ACC112 (cell line): ENCODE data around the gene RPP25.

Experiments used
- H2AFZ ChIP-seq: fragments of 200-600 bp; sonication (generic); one replicate; pipeline ENCODE4 v1.6.0; 2017; ENCODE audit warnings: antibody characterized with exemption, low read length; ENCODE audit not compliant: unreplicated experiment
- H3K27ac ChIP-seq: fragments of 200-600 bp; sonication (generic); 2 replicates; pipeline ENCODE4 v1.5.1; 2014; ENCODE audit warnings: low read depth, mild to moderate bottlenecking, antibody characterized with exemption, low read length, moderate library complexity
- H3K27me3 ChIP-seq: fragments of 200-600 bp; sonication (generic); 2 replicates; pipeline ENCODE4 v1.6.1; 2014; ENCODE audit warnings: mild to moderate bottlenecking, antibody characterized with exemption, low read length, moderate library complexity, mixed read lengths; ENCODE audit not compliant: insufficient read depth
- H3K36me3 ChIP-seq: fragments of 200-600 bp; sonication (generic); 2 replicates; pipeline ENCODE4 v1.6.1; 2016; ENCODE audit warnings: mild to moderate bottlenecking, antibody characterized with exemption, low read length, moderate library complexity, mixed read lengths; ENCODE audit not compliant: insufficient read depth
- H3K4me1 ChIP-seq: fragments of 200-600 bp; sonication (generic); one replicate; pipeline ENCODE4 v1.6.1; 2016; ENCODE audit warnings: low read length, mixed read lengths; ENCODE audit not compliant: insufficient read depth, unreplicated experiment, control insufficient read depth
- H3K4me3 ChIP-seq: fragments of 200-600 bp; sonication (generic); 2 replicates; pipeline ENCODE4 v1.5.1; 2014; ENCODE audit warnings: mild to moderate bottlenecking, low read depth, low read length
- H3K79me2 ChIP-seq: fragments of 200-600 bp; sonication (generic); one replicate; pipeline ENCODE4 v1.6.0; 2016; ENCODE audit warnings: low read length; ENCODE audit not compliant: control insufficient read depth, unreplicated experiment, insufficient read depth

Gene RPP25, protein sequence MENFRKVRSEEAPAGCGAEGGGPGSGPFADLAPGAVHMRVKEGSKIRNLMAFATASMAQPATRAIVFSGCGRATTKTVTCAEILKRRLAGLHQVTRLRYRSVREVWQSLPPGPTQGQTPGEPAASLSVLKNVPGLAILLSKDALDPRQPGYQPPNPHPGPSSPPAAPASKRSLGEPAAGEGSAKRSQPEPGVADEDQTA

GRCh38 chr15:74956648-74957475, at the start of gene RPP25:
TSS of gene RPP25 (minus strand) at chr15:74956772. CDS start at chr15:74956583, 189 bp downstream.
- H3K27me3 ChIP-seq: no peaks in the 10 kb centered on the region
- H3K36me3 ChIP-seq: no peaks in the 10 kb centered on the region
- peak within 1 kb of the TSS; percentile 87 for H3K27ac ChIP-seq
- peak within 1 kb of the TSS; percentile 99 for H3K4me3 ChIP-seq
- peaks cover 51% of the 10 kb centered on the region for H3K79me2 ChIP-seq
- peak within 1 kb of the TSS; percentile 98 for H2AFZ ChIP-seq
- peaks cover 31% of the 10 kb centered on the region for H3K4me1 ChIP-seq

- H3K27ac ChIP-seq: no peak overlapping the region
- H3K4me3 ChIP-seq: no peak overlapping the region
- no peak overlapping the region for H2AFZ ChIP-seq
Observed at GRCh38 chr15:75002398-75002797, 45.8 kb upstream of the RPP25 start.

DNA sequence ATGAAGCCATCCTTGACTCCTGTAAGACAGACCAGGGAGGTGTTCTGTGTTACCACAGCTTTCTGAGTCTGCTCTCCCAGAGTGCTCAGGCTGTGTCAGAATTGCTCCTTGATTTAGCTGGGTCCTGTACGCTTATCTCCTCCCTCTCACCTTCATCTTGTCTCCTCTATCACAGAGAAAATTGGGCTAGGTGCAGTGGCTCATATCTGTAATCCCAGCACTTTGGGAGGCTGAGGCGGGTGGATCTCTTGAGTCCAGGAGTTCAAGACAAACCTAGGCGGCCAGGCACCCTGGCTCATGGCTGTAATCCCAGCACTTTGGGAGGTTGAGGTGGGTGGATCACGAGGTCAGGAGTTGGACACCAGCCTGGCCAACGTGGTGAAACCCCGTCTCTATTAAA, 44.7 kb upstream of the RPP25 start:
- H3K36me3 ChIP-seq: no peaks in the 10 kb centered on the region
- H3K79me2 ChIP-seq: no peaks in the 10 kb centered on the region
- H3K27ac ChIP-seq: no peak overlapping the region
- peaks cover 18% of the 10 kb centered on the region for H3K27me3 ChIP-seq
- H3K4me1 ChIP-seq: no peaks in the 10 kb centered on the region
- H3K4me3 ChIP-seq: no peak overlapping the region
- H2AFZ ChIP-seq: no peak overlapping the region

More at GRCh38 chr15:75002398-75002797, 45.8 kb upstream of the RPP25 start:
- Histone ChIP-seq H3K79me2 (no peaks in the 10 kb centered on the region), H3K27me3 (peaks cover 8% of the 10 kb centered on the region), H3K36me3 (no peaks in the 10 kb centered on the region), H3K4me1 (no peaks in the 10 kb centered on the region)

- H3K27me3 ChIP-seq: peaks cover 37% of the 10 kb centered on the region
- no peak overlapping the region for H3K4me3 ChIP-seq
- H3K27ac ChIP-seq: no peak overlapping the region
- no peaks in the 10 kb centered on the region for H3K79me2 ChIP-seq
- peaks cover 4% of the 10 kb centered on the region for H3K4me1 ChIP-seq
- H3K36me3 ChIP-seq: no peaks in the 10 kb centered on the region
- no peak overlapping the region for H2AFZ ChIP-seq
Observed at GRCh38 chr15:74997543-74997942, 41.0 kb upstream of the RPP25 start.

- no peak overlapping the region for H2AFZ ChIP-seq
- peaks cover 4% of the 10 kb centered on the region for H3K4me1 ChIP-seq
- H3K27ac ChIP-seq: no peak overlapping the region
- H3K36me3 ChIP-seq: no peaks in the 10 kb centered on the region
- peaks cover 38% of the 10 kb centered on the region for H3K27me3 ChIP-seq
- H3K79me2 ChIP-seq: no peaks in the 10 kb centered on the region
- no peak overlapping the region for H3K4me3 ChIP-seq
Observed at GRCh38 chr15:74997141-74997540, 40.6 kb upstream of the RPP25 start.

DNA sequence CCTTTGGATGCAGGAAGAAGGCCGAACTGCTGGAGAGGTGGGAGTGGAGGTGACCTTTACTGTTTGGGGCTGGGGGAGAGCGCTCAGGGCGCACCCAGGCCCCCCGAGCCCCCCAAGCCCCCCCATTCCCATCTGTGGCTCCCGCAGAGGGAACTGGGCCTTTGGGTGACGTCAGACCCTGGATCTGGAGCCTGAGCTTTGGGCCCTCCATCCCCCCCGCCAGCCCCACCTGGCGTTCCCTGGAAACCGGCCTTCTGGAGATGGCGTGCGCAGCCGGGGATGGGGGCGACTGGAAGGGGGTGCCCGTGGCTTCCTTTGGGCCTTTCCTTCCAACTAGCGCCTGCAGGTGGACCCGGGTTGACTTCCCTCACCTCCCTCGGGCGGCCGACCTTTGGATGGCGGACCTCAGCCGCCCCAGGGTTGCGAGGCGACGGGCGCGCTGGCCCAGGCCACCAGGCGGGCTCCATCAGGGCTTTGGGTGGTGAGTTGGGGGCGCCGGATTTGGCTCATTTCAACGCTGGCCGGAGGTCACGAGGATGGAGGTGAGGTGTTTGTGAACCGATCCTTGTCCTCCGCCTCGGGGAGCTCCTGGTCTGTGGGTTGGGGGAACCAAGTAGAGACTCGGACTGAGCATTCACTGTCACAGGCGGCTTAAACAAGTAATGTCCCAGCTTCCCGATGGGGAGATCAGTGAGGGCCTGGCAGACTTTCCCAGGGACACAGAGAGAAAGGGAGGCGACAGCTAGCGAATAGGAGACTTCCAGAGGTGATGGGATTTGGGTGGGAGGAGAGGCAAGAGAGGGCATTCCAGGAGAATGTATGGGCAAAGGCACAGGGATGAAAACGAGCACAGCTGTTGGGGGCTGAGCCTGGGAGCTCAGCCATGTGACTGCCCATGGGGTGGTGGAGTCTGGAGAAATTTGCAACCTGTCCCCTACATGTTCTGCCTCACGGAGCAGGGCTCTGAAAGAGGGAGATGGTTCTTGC, 39.5 kb upstream of the RPP25 start:
- Histone ChIP-seq H3K27me3 (peaks cover 44% of the 10 kb centered on the region), H3K4me3 (peak overlapping the region; percentile 76), H3K79me2 (no peaks in the 10 kb centered on the region), H2AFZ (peak overlapping the region; percentile 84), H3K36me3 (no peaks in the 10 kb centered on the region), H3K27ac (no peak overlapping the region), H3K4me1 (peaks cover 4% of the 10 kb centered on the region)

- Histone ChIP-seq H2AFZ (peak within 1 kb of the TSS; percentile 84), H3K27ac (no peak within 1 kb of the TSS), H3K27me3 (peaks cover 44% of the 10 kb centered on the region), H3K79me2 (no peaks in the 10 kb centered on the region), H3K36me3 (no peaks in the 10 kb centered on the region), H3K4me1 (peaks cover 4% of the 10 kb centered on the region), H3K4me3 (peak within 1 kb of the TSS; percentile 76)
Observed at GRCh38 chr15:74995182-74995778, 38.7 kb upstream of the RPP25 start, which contains the start of gene SCAMP5. TSS of gene SCAMP5 (plus strand) at chr15:74995563. CDS start at chr15:75011840, 16,277 bp downstream.

DNA sequence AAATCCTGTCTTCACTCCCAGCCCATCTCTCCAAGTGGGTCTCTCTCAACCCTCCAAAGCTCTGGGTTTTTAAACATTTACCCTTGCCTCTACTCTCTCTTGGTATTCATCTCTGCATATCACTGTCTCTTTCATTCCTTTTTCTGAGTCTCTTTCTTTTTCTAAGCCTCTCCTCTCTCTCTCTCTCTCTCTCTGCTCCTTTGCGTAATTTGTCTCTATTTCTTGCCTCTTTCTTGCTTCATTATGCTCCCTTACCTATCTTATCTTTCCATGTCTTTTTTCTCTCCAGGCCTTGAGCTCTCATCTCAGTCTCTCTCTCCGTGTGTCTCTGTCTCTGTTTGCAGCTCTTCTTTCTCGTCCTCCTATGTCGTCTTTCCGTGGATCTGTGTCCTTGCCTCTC, 38.1 kb upstream of the RPP25 start:
- no peaks in the 10 kb centered on the region for H3K36me3 ChIP-seq
- no peak overlapping the region for H3K4me3 ChIP-seq
- peaks cover 4% of the 10 kb centered on the region for H3K4me1 ChIP-seq
- peaks cover 44% of the 10 kb centered on the region for H3K27me3 ChIP-seq
- H3K27ac ChIP-seq: no peak overlapping the region
- no peak overlapping the region for H2AFZ ChIP-seq
- no peaks in the 10 kb centered on the region for H3K79me2 ChIP-seq

GRCh38 chr15:74994236-74994635, 37.7 kb upstream of the RPP25 start:
- Histone ChIP-seq H3K4me3 (no peak overlapping the region), H3K79me2 (no peaks in the 10 kb centered on the region), H3K27me3 (peaks cover 44% of the 10 kb centered on the region), H3K36me3 (no peaks in the 10 kb centered on the region), H3K4me1 (peaks cover 4% of the 10 kb centered on the region), H2AFZ (no peak overlapping the region), H3K27ac (no peak overlapping the region)

- no peak overlapping the region for H3K27ac ChIP-seq
- H3K79me2 ChIP-seq: no peaks in the 10 kb centered on the region
- no peaks in the 10 kb centered on the region for H3K36me3 ChIP-seq
- no peak overlapping the region for H2AFZ ChIP-seq
- peaks cover 4% of the 10 kb centered on the region for H3K4me1 ChIP-seq
- no peak overlapping the region for H3K4me3 ChIP-seq
- H3K27me3 ChIP-seq: peaks cover 38% of the 10 kb centered on the region
Observed at GRCh38 chr15:74992619-74993018, 36.0 kb upstream of the RPP25 start.
